H1 (cell line): ENCODE measurements around the gene MAFF. TPM values are rescaled to one million over a fixed set of nuclear protein-coding genes. Genes with fewer than 3 reads are reported as not detected.

Experiments used
- HDAC2 ChIP-seq, 2 experiments: fragments of 300-600 bp in 1 of 2; sonication (generic) in 1 of 2; IDR thresholded peaks; 2 replicates each; pipeline ENCODE4 v1.6.1; 2011 to 2012; ENCODE audit warnings: low read depth in 2 of 2, low read length in 2 of 2, mild to moderate bottlenecking in 2 of 2, moderate library complexity in 2 of 2, borderline replicate concordance in 1 of 2, inconsistent platforms in 1 of 2
- SP2 ChIP-seq: IDR thresholded peaks from 2 replicates; pipeline ENCODE4 v1.6.1; 2012; ENCODE audit warnings: mild to moderate bottlenecking, low read length, inconsistent platforms
- polyA plus RNA-seq, 7 experiments: library from polyadenylated mRNA; depleted of rRNA in 3 of 7; stranded (reverse) in 5 of 7; unstranded in 2 of 7; fragments of >200 nt in 5 of 7; fragments of 200-250 nt in 2 of 7; gene quantifications; 1 replicate in 5 of 7; 2 replicates in 1 of 7; 4 replicates in 1 of 7; pipeline versions ENCODE4 v1.2.1 to v1.2.3, GENCODE V29; 2011 to 2013; ENCODE audit warnings: missing spikeins in 2 of 7, mixed read lengths in 2 of 7
- total RNA-seq: library from RNA; stranded (reverse); fragmentation: NEBNext Ultra II Directional; extraction: Animal tissue kit (Norgen Biotek cat#: 25700); gene quantifications from 2 replicates; pipeline ENCODE4 v1.2.1, GENCODE V29; 2021

Gene MAFF
- total and polyA plus RNA-seq, 2 of the 8 experiments (the other 6 are each of a cell fraction or from before 2014, with no cell fraction given) = 1.5 to 6.3 TPM

DNA sequence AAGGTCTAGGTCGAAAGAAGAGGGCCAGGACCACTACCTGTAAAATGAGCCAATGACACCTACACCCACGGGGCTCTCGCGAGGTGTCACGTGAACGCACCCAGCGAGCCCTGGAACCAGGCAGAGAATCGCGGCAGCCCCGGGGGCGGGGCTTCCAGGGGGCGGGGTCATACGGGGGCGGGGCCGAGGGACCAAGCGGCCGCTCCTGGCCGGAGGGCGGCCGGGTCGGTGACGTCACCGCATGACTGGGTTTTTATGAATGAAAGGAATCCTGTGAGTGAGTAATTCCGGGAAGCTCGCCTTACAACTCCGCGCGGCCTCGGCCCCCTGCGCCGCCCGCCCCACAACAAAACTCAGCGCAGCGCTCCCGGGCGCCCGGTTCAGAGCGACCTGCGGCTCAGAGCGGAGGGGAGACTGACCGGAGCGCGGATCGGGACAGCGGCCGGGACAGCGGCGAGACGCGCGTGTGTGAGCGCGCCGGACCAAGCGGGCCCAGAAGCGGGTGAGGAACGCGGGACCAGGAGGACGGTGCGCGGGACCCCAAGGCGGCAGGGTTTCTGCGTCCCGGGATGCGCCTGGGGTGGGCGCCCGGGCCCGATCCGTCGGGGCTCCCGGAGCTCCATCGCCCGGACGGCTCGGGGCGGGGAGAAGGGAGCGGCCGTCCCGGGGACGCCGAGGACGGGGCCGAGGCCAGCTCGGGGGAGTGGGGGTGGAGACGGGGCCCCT is at the start of gene MAFF (continued):
- TF ChIP-seq HDAC2 (IDR thresholded peaks at IDR 0.05; ENCODE audit: borderline replicate concordance in 1 of 2, low read depth in 2 of 2, low read length in 2 of 2) (0 out of 4 replicates have a peak, but pooled peaks of 1 of the 2 experiments have one; percentile 29), SP2 (no peak)
